ENCODE data around the gene HOXD3. TPM values are rescaled to one million over a fixed set of nuclear protein-coding genes. Genes with fewer than 3 reads are reported as not detected.
A peak's percentile ranks its signal among the peaks of the same experiment; 100 is the strongest.

The HOXD3 gene
- total RNA-seq, 1 experiment from 2014 or later, result 1.2 TPM

GRCh38 chr2:176117823-176118371, 39.2 kb upstream of the HOXD3 start:
- no peak for TF ChIP-seq CTCF (IDR thresholded peaks at IDR 0.05; ENCODE audit: insufficient read depth in 1 of 2, low read depth in 1 of 2, low read length in 1 of 2, severe bottlenecking in 1 of 2, unreplicated experiment in 1 of 2)
- ChIA-PET POLR2A (no interaction called here), CTCF (no interaction called here)
- no peak overlapping the region for H3K27ac Mint-ChIP-seq (ENCODE audit: unreplicated experiment)
- no peaks in the 10 kb centered on the region for H3K9me3 Mint-ChIP-seq (ENCODE audit: unreplicated experiment)
- Histone ChIP-seq H3K9me3 (no peaks in the 10 kb centered on the region), H3K4me1 (peaks cover 3% of the 10 kb centered on the region; the same call in 1 of the 2 replicates), H3K36me3 (ENCODE audit: control insufficient read depth, insufficient read depth, low read length) (no peaks in the 10 kb centered on the region), H3K4me3 (ENCODE audit: low read depth, low read length) (no peak overlapping the region), H3K27me3 (replicated peaks; ENCODE audit: control insufficient read depth, insufficient read depth, low read length) (peaks cover 8% of the 10 kb centered on the region)
- H3K36me3 Mint-ChIP-seq (ENCODE audit: insufficient read depth, unreplicated experiment), result no peaks in the 10 kb centered on the region
- DNase-seq, result no peak
- H3K27me3 Mint-ChIP-seq (ENCODE audit: insufficient read depth, unreplicated experiment), result peaks cover 64% of the 10 kb centered on the region
- BruUV-seq (replicated peaks), result no TSS peak
- no peaks in the 10 kb centered on the region for H3K4me1 Mint-ChIP-seq (ENCODE audit: low read depth, unreplicated experiment)
- intact Hi-C loops (cut with micrococcal nuclease; ENCODE audit: unreplicated experiment), result no loop called here
- H3K4me3 Mint-ChIP-seq (ENCODE audit: unreplicated experiment), result no peak overlapping the region

DNA sequence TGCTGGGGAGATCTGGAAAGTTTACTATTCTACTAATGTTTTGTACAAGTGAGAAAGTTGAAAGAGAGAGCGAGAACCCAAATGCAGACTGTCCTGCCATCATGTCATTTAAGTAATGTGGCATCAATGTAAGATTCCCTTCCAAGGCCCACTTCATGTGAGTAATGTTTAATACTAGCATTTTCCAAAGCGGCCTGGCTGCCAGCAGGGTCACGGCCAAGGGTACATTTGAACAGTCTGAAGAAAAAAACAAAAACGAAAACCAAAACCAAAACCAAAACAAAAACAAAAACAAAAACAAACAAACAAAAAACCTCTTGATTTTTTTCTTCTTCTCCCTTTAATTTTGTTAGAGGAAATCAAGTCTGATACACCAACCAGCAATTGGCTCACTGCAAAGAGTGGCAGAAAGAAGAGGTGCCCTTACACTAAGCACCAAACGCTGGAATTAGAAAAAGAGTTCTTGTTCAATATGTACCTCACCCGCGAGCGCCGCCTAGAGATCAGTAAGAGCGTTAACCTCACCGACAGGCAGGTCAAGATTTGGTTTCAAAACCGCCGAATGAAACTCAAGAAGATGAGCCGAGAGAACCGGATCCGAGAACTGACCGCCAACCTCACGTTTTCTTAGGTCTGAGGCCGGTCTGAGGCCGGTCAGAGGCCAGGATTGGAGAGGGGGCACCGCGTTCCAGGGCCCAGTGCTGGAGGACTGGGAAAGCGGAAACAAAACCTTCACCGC, 38.3 kb upstream of the HOXD3 start:
- no TSS peak for BruUV-seq (replicated peaks)
- intact Hi-C loops (cut with micrococcal nuclease; ENCODE audit: unreplicated experiment), result no loop called here
- Mint-ChIP-seq H3K4me1 (ENCODE audit: low read depth, unreplicated experiment) (no peaks in the 10 kb centered on the region), H3K36me3 (ENCODE audit: insufficient read depth, unreplicated experiment) (no peaks in the 10 kb centered on the region), H3K4me3 (ENCODE audit: unreplicated experiment) (no peak overlapping the region), H3K27me3 (ENCODE audit: insufficient read depth, unreplicated experiment) (peaks cover 62% of the 10 kb centered on the region), H3K27ac (ENCODE audit: unreplicated experiment) (no peak overlapping the region), H3K9me3 (ENCODE audit: unreplicated experiment) (no peaks in the 10 kb centered on the region)
- H3K36me3 ChIP-seq (ENCODE audit: control insufficient read depth, insufficient read depth, low read length), result no peaks in the 10 kb centered on the region
- peaks cover 11% of the 10 kb centered on the region for H3K27me3 ChIP-seq (replicated peaks; ENCODE audit: control insufficient read depth, insufficient read depth, low read length)
- DNase-seq, result no peak
- POLR2A ChIA-PET, result no interaction called here
- no peaks in the 10 kb centered on the region for H3K9me3 ChIP-seq
- peak in 1 of 2 experiments; percentile 46 for TF ChIP-seq CTCF (IDR thresholded peaks at IDR 0.05; ENCODE audit: insufficient read depth in 1 of 2, low read depth in 1 of 2, low read length in 1 of 2, severe bottlenecking in 1 of 2, unreplicated experiment in 1 of 2)
- H3K4me3 ChIP-seq (ENCODE audit: low read depth, low read length), result no peak overlapping the region
- peaks cover 9% of the 10 kb centered on the region; the same call in 1 of the 2 replicates for H3K4me1 ChIP-seq
- CTCF ChIA-PET, result no interaction called here

DNA sequence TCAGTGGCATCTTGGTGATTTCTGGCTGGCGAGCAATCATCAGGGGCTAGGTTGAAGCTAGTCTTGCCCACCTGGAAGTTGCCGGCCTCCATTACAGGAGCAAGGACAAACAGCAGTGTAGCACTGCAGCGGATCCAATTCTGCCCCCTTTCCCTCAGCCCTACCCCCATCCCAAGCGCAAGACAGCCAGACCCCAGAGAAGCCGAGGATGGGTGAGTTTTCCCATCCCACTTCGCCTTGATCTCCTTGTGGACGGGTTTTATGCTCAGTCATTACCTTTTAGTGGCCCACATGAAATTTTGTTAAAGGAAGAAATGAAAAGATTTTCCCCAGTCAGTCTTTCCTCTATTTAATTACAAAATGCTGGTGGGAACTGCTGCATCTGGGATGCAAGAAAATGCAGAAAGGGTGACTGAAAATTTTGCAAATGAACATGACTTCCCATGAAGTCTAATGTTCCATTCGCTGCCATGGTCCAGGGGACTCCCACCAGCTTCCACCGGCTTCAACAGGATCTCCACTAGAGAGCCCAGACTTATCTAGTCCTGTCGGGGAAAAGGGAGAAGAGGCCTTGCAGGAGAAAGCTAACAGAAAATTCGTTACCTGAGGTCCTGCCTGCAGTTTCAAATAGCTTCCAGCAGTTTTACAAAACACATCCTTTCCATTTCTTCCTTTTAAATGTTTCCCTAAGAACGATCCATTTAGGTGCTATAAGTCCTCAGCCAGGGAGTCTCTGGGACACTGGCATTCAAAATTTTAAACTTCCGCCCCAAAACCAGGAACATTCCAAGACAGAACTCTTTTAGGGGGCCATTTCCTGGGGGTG, 36.5 kb upstream of the HOXD3 start:
- H3K27me3 ChIP-seq (replicated peaks; ENCODE audit: control insufficient read depth, insufficient read depth, low read length), result peaks cover 11% of the 10 kb centered on the region
- intact Hi-C loops (cut with micrococcal nuclease; ENCODE audit: unreplicated experiment), result loop anchor here (10.0 kb wide), 2 partner anchors 264 to 694 kb away; no protein-coding TSS in a partner anchor
- peaks cover 9% of the 10 kb centered on the region; the same call in 1 of the 2 replicates for H3K4me1 ChIP-seq
- no peaks in the 10 kb centered on the region for H3K36me3 ChIP-seq (ENCODE audit: control insufficient read depth, insufficient read depth, low read length)
- DNase-seq, result no peak
- no peak overlapping the region for H3K4me3 ChIP-seq (ENCODE audit: low read depth, low read length)
- no peaks in the 10 kb centered on the region for H3K9me3 Mint-ChIP-seq (ENCODE audit: unreplicated experiment)
- H3K36me3 Mint-ChIP-seq (ENCODE audit: insufficient read depth, unreplicated experiment), result no peaks in the 10 kb centered on the region
- H3K27me3 Mint-ChIP-seq (ENCODE audit: insufficient read depth, unreplicated experiment), result peaks cover 67% of the 10 kb centered on the region
- H3K4me3 Mint-ChIP-seq (ENCODE audit: unreplicated experiment), result no peak overlapping the region
- ChIA-PET POLR2A (no interaction called here), CTCF (interaction anchor here (0.6 to 2.2 kb wide), 3 partner anchors 9 to 534 kb away, joined by 3 to 7 read pairs (median 5); no protein-coding TSS in a partner anchor)
- no peaks in the 10 kb centered on the region for H3K9me3 ChIP-seq
- no peaks in the 10 kb centered on the region for H3K4me1 Mint-ChIP-seq (ENCODE audit: low read depth, unreplicated experiment)
- no TSS peak for BruUV-seq (replicated peaks)
- no peak for TF ChIP-seq CTCF (IDR thresholded peaks at IDR 0.05; ENCODE audit: insufficient read depth in 1 of 2, low read depth in 1 of 2, low read length in 1 of 2, severe bottlenecking in 1 of 2, unreplicated experiment in 1 of 2)
- no peak overlapping the region for H3K27ac Mint-ChIP-seq (ENCODE audit: unreplicated experiment)

Measured in Caco-2 (cell line).